NCI-H1436 (cell line): ENCODE data around the gene KCTD12.

Experiments
- DNase-seq: peaks from one replicate; lab custom pipeline; 2025; lab: John Stamatoyannopoulos, UW

KCTD12 gene

DNA sequence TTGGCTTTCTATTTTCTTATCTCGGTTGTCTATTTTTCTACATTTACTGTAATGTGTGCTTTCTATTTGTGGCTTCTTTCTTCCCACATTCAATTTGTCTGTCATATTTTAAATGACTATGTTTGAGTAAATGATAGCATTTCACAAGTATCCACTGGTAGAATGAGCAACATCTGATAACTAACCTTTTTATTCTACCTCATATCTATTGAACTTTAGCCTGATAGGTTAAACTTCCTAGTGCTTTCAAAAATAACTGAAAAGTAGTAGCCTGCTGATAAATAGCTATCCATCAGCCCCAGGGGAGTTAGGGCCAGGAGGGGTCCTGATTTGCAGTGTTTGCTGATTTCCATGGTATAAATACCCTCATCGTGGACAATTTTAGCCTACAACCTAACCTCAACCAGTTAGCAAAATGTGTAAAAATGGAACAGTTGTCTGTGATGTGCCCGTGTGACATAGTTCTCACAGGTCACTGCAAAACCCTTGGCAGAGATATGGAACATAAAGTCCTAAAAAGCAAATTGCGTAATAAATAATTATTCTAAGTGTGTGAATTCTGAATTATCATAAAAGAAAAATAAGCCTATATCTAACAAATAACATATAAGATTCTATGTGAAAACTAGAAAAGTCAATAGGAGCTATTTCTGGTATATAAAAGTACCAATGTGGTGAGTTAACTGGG lies 32.1 kb downstream of the KCTD12 start:
- DNase-seq: no peak

DNA sequence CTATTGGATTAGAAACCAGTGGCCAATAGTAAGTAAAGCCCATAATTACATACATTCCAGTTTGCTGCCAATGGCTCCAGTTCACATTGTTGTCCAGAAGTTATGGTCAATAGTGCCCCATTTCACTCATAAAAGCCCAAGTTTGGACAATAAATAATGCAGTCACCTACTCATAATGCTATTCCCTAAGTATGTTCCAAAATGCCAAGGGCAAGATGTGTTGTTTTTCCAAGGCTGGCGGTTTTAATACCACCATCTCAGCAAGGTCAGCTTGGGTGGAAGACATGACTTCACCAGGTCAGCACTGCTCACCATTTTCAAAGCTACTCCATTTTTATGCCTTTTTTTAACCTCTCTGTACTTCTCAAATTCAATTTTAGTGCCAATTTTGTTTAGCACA lies 32.7 kb downstream of the KCTD12 start:
- DNase-seq: no peak

- no peak for DNase-seq
Observed at GRCh38 chr13:76852986-76853385, 33.2 kb downstream of the KCTD12 start.

DNA sequence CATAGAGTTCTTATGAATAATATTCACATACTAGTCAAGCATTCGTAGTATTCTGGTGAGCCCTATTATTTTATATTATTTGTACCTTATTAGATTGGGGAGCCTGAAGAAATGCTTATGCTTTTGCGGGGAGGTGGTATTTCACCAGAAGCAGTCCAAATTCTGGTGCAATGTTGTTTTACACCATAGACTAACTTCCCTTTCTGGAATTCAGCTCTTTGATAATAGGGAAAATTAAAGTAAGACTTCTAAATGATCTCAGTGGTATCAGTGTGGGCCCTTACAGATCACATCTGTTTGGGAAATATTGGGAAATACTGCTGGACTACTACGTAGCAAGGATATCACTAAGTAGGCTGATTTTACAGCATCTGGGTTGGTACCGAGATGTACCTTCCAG lies 34.2 kb downstream of the KCTD12 start:
- DNase-seq: no peak

DNA sequence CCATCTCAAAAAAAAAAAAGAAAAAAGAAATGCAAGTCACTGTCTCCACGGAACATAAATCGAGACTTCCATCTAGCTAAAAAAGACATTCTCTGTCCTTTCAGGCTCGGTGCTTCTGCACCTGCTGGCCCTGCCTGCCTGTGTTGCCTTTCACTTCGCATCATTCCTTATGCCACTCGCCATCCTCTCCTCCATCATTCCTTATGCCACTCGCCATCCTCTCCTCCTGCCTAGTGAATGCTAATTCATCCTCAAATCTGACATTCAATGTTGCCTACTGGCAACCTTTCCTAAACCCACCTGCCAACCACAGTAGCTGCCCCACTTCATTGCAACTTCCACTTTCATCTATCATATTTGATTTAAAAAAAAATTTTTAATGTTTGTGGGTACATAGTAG lies 36.7 kb downstream of the KCTD12 start:
- DNase-seq: no peak

- DNase-seq: no peak
Observed at GRCh38 chr13:76848596-76848995, 37.6 kb downstream of the KCTD12 start.

- no peak for DNase-seq
Observed at GRCh38 chr13:76846363-76846762, 39.8 kb downstream of the KCTD12 start.

GRCh38 chr13:76845865-76846264 lies 40.3 kb downstream of the KCTD12 start:
- DNase-seq: no peak

DNA sequence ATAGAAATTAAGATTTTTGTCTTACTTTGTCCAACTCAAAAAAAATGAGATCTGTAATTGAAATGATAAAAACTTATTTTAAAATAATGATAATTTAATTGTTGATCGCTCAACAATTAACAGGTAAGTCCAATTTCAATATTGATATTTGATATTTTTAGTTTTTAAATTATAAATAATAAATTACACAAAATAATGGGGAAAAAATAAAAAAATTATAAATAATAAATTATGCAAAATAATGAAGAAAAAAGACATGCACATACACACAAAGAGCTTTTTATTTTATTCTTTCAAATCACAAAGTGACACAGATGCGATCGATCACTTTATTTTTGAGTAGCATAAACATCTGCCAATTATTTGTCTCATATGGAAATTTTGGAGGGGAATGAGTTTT lies 40.8 kb downstream of the KCTD12 start:
- DNase-seq: no peak

GRCh38 chr13:76837801-76838200 lies 48.4 kb downstream of the KCTD12 start:
- no peak for DNase-seq

- DNase-seq: no peak
Observed at GRCh38 chr13:76836311-76836710, 49.9 kb downstream of the KCTD12 start.

- DNase-seq: no peak
Observed at GRCh38 chr13:76833441-76833954, 52.7 kb downstream of the KCTD12 start.

DNA sequence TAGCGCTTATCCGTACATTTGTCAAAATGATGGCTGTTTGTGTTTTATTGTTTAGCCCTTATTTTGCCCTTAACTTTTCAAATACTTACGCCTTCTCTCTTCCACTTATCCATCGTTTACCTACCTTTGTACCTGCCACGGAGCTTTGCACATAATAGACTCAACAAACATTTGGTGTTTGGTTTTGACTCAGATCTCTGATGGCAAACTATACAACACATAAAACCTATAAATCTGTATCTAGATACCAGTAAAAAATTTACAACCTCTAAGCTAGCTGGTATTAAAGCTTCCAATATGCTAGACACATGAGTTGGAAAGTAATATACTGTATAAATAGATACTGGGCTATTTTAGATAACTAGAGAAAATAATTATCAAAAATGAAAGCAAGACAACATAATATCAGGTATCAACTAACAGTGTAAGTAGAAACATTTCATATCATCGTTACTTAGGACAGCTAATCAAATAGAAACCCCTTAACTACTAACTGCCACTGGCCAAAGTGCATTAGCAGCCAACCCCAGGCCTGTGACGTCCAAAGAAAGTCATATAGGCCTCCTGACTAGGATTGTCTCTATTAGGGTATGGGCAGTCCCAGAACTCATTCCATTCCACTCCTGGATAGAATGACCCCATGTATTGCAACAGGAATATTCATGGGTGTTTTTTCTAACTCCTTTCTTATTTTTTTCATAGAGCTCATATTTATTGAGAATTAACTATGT lies 53.8 kb downstream of the KCTD12 start:
- DNase-seq: no peak

DNA sequence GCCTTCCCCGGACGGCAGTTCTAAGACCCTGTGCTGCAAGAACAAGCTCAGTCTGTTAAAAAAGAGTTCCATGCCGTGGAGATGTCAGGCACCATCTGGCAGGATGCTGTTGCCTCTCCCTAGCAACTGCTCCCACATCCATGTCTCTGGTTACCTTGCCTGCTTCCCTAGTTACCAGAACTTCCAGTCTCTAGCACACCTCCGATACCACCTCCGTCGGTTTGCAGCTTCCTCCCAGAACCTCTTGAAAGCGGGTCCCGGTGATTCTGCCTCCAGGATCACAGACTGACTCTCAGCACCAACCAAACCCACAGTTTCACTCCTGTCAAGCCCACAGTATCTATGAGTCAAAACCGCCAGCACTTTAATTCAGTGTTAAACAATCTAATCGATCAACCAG lies 55.4 kb downstream of the KCTD12 start:
- no peak for DNase-seq
